WTC11 (cell line): ENCODE results near the gene C1D.

ENCODE experiments used
- ATF3 ChIP-seq: sonication (generic); formaldehyde crosslinking; conservative IDR thresholded peaks from 2 replicates; pipeline ENCODE4 v1.8.1; 2022; ENCODE audit warnings: mild to moderate bottlenecking, missing genetic modification reagents
- CTCF ChIP-seq: fragments of 200-600 bp; IDR thresholded peaks from 2 replicates; pipeline ENCODE4 v1.8.0; 2022; ENCODE audit warnings: antibody characterized with exemption
- E2F1 ChIP-seq: sonication (generic); formaldehyde crosslinking; IDR thresholded peaks from 2 replicates; pipeline ENCODE4 v1.8.0; 2022; ENCODE audit warnings: mild to moderate bottlenecking, missing genetic modification reagents
- HMGXB4 ChIP-seq: sonication (generic); formaldehyde crosslinking; IDR thresholded peaks from 2 replicates; pipeline ENCODE4 v1.8.1; 2023; ENCODE audit warnings: mild to moderate bottlenecking, moderate library complexity, missing genetic modification reagents
- MAX ChIP-seq: sonication (generic); formaldehyde crosslinking; IDR thresholded peaks from 2 replicates; pipeline ENCODE4 v1.8.0; 2022; ENCODE audit warnings: mild to moderate bottlenecking, missing genetic modification reagents
- TCF7 ChIP-seq: sonication (generic); formaldehyde crosslinking; IDR thresholded peaks from 2 replicates; pipeline ENCODE4 v1.8.0; 2022; ENCODE audit warnings: mild to moderate bottlenecking, low read depth, missing genetic modification reagents, moderate library complexity
- TEAD1 ChIP-seq: sonication (generic); formaldehyde crosslinking; IDR thresholded peaks from 2 replicates; pipeline ENCODE4 v1.8.0; 2022; ENCODE audit warnings: mild to moderate bottlenecking, missing genetic modification reagents
- ZNF121 ChIP-seq: sonication (generic); formaldehyde crosslinking; IDR thresholded peaks from 2 replicates; pipeline ENCODE4 v1.8.0; 2023; ENCODE audit warnings: missing genetic modification reagents
- TF ChIP-seq, protein P1 (sequence below): sonication (generic); formaldehyde crosslinking; IDR thresholded peaks from 2 replicates; pipeline ENCODE4 v1.8.1; 2022; ENCODE audit warnings: mild to moderate bottlenecking, missing genetic modification reagents, moderate library complexity, borderline replicate concordance

DNA sequence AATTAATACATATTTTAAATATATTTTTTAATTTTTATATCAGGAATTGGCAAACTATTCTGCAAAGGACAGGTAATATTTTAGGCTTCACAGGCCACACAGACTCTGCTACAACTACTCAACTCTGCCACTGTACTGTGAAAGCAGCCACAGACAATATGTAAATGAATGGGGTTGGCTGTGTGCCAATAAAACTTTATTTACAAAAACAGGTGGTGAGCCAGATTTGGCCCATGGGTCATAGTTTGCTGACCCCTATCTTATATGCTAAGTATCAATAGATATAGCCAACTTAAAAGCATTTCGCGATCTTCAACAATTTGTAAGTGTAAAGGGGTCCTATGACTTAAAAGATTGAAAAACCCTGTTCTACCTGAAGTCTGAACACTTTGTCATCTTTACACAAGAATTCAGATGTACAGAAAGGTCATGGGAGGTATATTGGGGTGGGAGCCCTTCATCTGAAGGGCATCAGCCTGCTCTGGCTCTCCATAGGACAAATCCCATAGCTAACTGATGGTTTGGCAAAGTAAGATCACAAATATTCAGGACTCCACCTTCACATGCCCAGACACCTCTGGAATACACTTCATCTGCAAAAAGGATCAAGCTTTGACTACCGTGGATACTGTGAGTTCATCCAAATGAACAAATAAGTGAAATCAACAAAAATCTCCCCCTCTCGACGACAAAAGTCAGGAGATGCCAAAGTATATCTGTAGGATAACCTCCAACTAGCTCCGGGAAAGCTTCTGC lies 65.9 kb downstream of the C1D start:
- TF ChIP-seq CTCF (no peak), TCF7 (no peak), MAX (CRISPR knock-in tag) (no peak), E2F1 (CRISPR knock-in tag) (no peak), HMGXB4 (no peak), ZNF121 (no peak), ATF3 (CRISPR knock-in tag) (no peak), TEAD1 (CRISPR knock-in tag) (no peak)
- TF ChIP-seq, protein P1, sequence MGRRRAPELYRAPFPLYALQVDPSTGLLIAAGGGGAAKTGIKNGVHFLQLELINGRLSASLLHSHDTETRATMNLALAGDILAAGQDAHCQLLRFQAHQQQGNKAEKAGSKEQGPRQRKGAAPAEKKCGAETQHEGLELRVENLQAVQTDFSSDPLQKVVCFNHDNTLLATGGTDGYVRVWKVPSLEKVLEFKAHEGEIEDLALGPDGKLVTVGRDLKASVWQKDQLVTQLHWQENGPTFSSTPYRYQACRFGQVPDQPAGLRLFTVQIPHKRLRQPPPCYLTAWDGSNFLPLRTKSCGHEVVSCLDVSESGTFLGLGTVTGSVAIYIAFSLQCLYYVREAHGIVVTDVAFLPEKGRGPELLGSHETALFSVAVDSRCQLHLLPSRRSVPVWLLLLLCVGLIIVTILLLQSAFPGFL (CRISPR knock-in tag) = no peak
